HPDE6-E6E7 (cell line): Measurements from ENCODE around the gene TMEM8B.
A peak's percentile ranks its signal among the peaks of the same experiment; 100 is the strongest.
"Not testable (repeated sequence)": the region's sequence is repeated elsewhere in the genome, so short reads cannot be mapped to it uniquely, and the experiment has no call there.

Experiments
- DNase-seq: peaks from one replicate; pipeline ENCODE4 v3.0.0; 2011; ENCODE audit warnings: missing footprints; ENCODE audit errors: extremely low spot score

TMEM8B gene

DNA sequence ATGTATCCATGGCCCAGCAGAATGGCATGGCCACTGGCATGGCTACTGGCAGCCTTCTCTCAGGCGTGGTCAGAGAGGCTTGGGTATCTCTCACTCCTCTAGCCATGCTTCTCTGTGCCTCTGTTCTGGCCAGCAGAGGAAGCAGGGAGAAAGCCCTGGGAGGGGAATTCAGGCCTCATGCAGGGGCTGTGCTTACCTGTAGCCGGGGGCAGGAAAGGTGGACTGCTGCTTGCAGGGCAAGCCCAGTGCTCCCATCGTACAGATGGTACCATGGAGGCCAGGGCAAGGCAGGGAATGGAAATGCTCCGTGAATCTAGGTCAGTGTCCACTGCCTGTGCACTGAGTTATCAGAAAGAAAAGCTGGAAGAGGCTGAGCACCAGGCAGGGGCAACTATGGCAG, 38.5 kb downstream of the TMEM8B start:
- DNase-seq = no peak

GRCh38 chr9:35868933-35869332, 39.9 kb downstream of the TMEM8B start:
- DNase-seq = no peak

DNA sequence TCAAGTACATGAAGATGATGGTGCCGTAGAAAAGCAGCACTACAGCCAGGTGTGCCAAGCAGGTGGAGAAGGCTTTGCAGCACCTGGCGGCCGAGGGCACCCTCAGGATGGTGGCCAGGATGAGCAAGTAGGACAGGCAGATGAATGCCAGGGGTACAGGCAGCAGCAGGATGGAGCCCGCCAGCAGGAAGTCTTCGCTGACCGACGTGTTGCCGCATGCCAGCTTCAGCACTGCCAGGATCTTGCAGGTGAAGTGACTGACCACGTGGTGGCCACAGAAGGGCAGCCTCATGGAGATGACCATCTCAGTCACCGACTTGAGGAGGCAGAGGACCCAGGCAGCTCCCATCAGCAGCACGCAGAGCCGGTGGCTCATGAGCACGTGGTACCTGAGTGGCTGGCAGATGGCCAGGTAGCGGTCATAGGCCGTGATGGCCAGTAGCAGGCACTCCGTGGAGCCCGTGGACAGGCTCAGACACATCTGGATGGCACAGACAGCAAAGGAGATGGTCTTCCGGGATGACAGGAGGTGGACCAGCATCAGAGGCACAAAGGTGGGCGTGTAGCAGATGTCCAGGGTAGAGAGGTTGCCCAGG, 40.7 kb downstream of the TMEM8B start:
- DNase-seq = peak; percentile 29

- no peak for DNase-seq
Observed at GRCh38 chr9:35870351-35870923, 41.4 kb downstream of the TMEM8B start, which contains the start of gene OR13J1. Gene OR13J1, minus strand, starts transcription at chr9:35870401. Its CDS starts 0 bp downstream, at chr9:35870401.

DNA sequence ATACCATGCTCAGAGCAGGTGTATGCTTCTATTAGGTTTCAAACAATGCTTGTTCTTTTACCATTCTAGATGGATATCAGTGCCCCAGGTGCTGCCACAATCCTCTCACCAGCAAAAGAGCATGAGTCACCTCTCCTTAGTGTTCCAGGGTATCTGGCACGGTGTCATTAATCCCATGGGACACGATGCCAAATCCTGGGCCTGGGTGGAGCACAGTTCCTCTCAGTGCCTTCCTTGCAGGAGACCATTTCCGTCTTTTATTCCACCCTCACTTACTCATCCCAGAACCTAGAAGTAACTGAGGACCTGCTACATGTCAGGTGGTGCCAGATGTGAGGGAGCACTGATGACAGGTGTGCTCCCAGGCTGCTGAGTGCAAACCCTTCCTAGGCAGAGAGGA, 42.5 kb downstream of the TMEM8B start:
- no peak for DNase-seq

DNA sequence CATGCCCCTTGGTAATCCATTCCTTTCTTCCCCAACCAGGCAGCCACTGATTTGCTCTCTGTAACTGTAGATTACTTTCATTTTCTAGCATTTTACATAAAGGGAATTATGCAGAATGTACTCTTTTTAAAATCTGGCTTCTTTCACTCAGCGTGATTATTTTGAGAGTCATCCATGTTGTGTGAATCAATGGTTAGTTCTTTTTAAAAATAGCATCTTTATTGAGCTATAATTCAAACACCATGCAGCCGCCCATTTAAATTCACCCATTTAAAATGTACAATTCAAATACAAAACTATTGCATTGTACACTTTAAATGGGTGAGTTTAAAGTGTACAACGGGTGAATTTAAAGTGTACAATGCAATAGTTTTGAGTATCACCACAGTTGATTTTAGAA, 43.5 kb downstream of the TMEM8B start:
- DNase-seq = no peak

DNA sequence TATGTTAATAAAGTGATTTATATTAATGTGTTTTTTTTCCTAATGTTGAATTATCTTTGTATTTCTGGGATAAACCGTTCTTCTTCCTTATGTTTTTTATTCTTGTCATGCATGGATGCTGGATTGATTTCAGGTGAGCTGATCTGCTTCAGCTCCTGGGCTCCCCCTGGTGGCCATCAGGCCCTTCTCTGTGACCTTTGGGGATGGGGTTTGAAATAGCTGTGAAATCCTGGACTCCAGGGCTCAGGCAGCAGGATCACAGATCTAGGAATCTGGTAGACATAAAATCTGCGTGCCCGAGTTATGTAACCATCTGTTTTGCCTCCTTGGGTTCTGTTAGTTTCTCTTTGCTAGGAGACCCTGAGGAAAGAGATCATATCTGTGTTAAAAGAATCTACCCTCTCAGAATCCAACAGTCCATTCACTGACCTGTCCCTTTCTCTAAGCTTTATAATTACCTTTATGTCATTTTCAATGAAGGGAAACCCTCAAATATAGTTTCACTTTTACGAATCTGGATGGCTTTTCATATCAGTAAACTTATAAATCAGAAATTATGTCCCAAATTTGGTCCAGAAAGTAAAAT, 53.3 kb downstream of the TMEM8B start:
- DNase-seq = peak; percentile 81

DNA sequence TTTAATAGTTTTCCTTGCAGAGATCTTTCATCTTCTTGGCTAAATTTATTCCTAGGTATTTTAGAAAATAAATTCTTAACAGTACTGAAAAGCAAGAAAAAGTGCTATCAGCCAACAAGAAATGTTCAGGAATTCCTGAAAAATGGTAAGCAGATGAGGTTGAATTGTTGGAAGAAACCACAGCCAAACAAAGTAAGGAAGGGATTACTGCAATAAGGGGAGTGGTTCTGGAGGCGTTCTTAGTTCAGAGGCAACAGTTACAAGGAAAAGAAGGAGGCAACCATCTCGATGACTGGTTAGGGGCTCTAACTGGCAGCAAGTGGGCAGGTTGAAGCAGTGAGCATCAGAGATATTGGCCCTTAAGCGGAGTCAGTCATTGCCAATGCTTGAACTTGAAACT, 54.0 kb downstream of the TMEM8B start:
- DNase-seq = no peak

GRCh38 chr9:35884908-35885307, 55.9 kb downstream of the TMEM8B start:
- not testable (repeated sequence) for DNase-seq

DNA sequence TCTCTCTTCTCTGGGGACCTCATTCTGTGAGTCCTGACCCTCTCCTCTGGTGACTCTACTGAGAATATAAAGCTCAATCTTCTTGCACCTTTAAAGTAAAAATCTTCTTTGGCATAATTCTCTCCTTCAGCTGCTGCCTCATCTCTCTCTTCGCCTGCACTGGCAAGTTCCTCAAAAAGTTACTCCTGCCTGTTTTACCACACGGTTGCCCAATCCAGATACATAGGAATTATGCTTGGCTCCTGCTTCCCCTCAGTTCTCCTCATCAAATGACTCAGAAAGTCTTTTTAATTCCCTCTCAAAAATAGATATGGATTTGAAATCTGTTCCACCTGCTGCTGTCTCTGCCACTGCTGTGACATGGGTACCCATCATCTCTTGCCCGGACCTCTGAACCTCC, 62.6 kb downstream of the TMEM8B start:
- no peak for DNase-seq

GRCh38 chr9:35892051-35892450, 63.0 kb downstream of the TMEM8B start:
- DNase-seq = no peak

- no peak for DNase-seq
Observed at GRCh38 chr9:35896570-35896969, 67.5 kb downstream of the TMEM8B start.

- DNase-seq = not testable (repeated sequence)
Observed at GRCh38 chr9:35897376-35898099, 68.5 kb downstream of the TMEM8B start.

- no peak for DNase-seq
Observed at GRCh38 chr9:35898337-35898736, 69.3 kb downstream of the TMEM8B start.

DNA sequence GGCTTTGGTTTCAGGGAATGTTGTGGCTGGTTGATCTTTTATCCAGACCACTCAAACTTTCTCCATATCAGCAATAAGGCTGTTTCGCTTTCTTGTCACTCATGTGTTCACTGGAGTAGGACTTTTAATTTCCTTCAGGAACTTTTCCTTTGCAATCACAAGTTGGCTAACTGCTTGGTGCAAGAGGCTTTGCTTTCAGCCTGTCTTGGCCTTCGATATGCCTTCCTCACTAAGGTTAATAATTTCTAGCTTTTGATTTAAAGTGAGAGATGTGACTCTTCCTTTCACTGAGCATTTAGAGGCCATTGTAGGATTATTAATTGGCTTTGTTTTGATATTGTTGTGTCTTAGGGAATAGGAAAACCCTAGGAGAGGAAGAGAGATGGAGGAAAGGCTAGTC, 70.0 kb downstream of the TMEM8B start:
- DNase-seq = no peak

DNA sequence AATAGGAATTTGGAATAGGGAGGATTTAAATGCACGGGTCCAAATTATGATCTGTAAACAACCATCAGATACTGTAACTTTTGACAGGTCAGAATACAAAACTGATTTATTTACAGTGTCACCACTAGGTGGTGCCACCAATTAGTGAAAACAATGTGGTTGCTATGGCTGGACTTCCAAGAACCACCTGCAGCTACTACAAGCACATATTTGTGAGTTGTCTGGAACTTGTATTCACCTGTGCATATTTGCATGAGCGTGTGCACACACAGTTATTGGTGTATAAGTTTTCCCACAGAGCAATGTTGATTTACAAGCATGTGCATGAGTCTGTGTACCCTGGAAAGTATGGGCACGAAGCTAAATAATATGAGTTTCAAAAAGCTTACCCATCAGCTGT, 74.0 kb downstream of the TMEM8B start:
- DNase-seq = peak; percentile 45

- DNase-seq = no peak
Observed at GRCh38 chr9:35904338-35904737, 75.3 kb downstream of the TMEM8B start.

GRCh38 chr9:35905051-35905781, 76.2 kb downstream of the TMEM8B start:
- peak; percentile 54 for DNase-seq

DNA sequence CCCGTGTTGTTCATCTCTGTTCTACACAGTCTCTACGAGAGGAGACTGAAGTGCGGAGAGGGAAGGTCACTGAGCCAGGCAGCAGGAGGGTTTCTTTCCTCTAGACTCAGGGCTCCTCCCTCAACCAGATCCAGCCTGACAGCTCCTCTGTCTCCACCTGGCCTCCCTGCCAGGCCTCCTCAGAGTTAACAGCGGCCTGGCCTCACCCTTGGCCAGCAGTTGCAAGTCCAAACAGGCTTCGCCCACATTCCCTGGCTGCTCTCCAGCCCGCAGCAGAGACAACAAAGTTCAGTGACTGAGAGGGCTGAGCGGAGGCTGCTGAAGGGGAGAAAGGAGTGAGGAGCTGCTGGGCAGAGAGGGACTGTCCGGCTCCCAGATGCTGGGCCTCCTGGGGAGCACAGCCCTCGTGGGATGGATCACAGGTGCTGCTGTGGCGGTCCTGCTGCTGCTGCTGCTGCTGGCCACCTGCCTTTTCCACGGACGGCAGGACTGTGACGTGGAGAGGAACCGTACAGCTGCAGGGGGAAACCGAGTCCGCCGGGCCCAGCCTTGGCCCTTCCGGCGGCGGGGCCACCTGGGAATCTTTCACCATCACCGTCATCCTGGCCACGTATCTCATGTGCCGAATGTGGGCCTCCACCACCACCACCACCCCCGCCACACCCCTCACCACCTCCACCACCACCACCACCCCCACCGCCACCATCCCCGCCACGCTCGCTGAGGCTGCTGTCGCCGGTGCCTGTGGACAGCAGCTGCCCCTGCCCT, 77.1 kb downstream of the TMEM8B start, which contains the start of gene HRCT1:
TSS of gene HRCT1 (plus strand) at position 291 of the 768 bp plus-strand sequence. CDS start at position 377, 86 bp downstream.
- peak; percentile 80 for DNase-seq

DNA sequence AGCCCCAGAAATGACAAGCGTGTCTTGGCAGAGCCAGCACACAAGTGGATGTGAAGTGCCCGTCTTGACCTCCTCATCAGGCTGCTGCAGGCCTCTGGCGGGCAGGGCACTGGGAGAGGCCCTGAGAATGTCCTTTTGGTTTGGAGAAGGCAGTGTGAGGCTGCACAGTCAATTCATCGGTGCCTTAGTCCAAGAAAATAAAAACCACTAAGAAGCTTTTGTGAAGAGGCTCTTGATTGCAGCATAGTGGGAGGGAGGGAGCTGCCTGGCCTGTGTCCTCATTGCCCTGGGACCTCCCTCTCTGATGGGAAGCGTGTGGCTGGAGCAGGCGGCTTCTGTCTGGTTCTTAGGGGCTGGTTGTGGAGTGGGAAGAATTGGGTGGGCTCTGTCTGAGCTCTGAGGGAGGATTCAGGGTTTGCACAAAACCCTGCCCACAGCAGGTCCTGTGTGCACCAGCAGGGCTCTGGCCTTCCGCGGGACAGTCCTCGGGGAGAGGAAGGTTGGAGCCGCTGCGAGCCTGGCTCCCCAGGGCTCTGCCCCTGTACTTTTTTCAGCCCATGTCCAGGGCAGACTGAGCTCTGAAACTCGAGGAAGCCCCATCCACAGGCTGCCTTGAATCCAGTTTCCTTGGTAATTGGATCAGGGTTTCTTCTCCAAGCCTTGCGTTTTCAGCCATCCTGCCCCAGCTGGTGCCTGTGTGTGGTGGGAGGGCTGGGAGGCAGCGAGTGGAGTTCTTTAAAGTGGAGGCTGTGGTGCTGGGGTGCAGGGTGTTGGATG, 78.1 kb downstream of the TMEM8B start:
- DNase-seq = no peak
